Measurements from ENCODE around the gene TMPRSS4.

GRCh38 chr11:118046051-118046963, 30.6 kb upstream of the TMPRSS4 start:
- no peak for TF ChIP-seq E2F1 (CRISPR knock-in tag; IDR thresholded peaks at IDR 0.05)
- TF ChIP-seq CTCF (IDR thresholded peaks at IDR 0.05), result no peak
- TF ChIP-seq, protein P1, sequence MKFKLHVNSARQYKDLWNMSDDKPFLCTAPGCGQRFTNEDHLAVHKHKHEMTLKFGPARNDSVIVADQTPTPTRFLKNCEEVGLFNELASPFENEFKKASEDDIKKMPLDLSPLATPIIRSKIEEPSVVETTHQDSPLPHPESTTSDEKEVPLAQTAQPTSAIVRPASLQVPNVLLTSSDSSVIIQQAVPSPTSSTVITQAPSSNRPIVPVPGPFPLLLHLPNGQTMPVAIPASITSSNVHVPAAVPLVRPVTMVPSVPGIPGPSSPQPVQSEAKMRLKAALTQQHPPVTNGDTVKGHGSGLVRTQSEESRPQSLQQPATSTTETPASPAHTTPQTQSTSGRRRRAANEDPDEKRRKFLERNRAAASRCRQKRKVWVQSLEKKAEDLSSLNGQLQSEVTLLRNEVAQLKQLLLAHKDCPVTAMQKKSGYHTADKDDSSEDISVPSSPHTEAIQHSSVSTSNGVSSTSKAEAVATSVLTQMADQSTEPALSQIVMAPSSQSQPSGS (CRISPR knock-in tag; IDR thresholded peaks at IDR 0.05; ENCODE audit: borderline replicate concordance, low read depth), result no peak
- TF ChIP-seq MAX (CRISPR knock-in tag; IDR thresholded peaks at IDR 0.05), result no peak
- TF ChIP-seq, protein P2, sequence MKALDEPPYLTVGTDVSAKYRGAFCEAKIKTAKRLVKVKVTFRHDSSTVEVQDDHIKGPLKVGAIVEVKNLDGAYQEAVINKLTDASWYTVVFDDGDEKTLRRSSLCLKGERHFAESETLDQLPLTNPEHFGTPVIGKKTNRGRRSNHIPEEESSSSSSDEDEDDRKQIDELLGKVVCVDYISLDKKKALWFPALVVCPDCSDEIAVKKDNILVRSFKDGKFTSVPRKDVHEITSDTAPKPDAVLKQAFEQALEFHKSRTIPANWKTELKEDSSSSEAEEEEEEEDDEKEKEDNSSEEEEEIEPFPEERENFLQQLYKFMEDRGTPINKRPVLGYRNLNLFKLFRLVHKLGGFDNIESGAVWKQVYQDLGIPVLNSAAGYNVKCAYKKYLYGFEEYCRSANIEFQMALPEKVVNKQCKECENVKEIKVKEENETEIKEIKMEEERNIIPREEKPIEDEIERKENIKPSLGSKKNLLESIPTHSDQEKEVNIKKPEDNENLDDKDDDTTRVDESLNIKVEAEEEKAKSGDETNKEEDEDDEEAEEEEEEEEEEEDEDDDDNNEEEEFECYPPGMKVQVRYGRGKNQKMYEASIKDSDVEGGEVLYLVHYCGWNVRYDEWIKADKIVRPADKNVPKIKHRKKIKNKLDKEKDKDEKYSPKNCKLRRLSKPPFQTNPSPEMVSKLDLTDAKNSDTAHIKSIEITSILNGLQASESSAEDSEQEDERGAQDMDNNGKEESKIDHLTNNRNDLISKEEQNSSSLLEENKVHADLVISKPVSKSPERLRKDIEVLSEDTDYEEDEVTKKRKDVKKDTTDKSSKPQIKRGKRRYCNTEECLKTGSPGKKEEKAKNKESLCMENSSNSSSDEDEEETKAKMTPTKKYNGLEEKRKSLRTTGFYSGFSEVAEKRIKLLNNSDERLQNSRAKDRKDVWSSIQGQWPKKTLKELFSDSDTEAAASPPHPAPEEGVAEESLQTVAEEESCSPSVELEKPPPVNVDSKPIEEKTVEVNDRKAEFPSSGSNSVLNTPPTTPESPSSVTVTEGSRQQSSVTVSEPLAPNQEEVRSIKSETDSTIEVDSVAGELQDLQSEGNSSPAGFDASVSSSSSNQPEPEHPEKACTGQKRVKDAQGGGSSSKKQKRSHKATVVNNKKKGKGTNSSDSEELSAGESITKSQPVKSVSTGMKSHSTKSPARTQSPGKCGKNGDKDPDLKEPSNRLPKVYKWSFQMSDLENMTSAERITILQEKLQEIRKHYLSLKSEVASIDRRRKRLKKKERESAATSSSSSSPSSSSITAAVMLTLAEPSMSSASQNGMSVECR (CRISPR knock-in tag; IDR thresholded peaks at IDR 0.05; ENCODE audit: borderline replicate concordance), result no peak
- no peak for TF ChIP-seq USF2 (CRISPR knock-in tag; IDR thresholded peaks at IDR 0.05)
- TF ChIP-seq ZNF281 (CRISPR knock-in tag; IDR thresholded peaks at IDR 0.05), result no peak
- TF ChIP-seq ZNF232 (CRISPR knock-in tag; IDR thresholded peaks at IDR 0.05), result no peak
- TF ChIP-seq IRF1 (CRISPR knock-in tag; IDR thresholded peaks at IDR 0.05), result no peak
- no peak for TF ChIP-seq FOXK1 (CRISPR knock-in tag; IDR thresholded peaks at IDR 0.05)
- no peak for TF ChIP-seq ETV6 (CRISPR knock-in tag; IDR thresholded peaks at IDR 0.05)
- no peak for TF ChIP-seq CREM (CRISPR knock-in tag; IDR thresholded peaks at IDR 0.05)
- TF ChIP-seq GABPB1 (CRISPR knock-in tag; IDR thresholded peaks at IDR 0.05), result no peak
- no peak for TF ChIP-seq RELA (CRISPR knock-in tag; IDR thresholded peaks at IDR 0.05; ENCODE audit: borderline replicate concordance)

All from WTC11 (cell line).